HepG2 (cell line): ENCODE data around the gene VWA3B. TPM values are rescaled to one million over a fixed set of nuclear protein-coding genes. Genes with fewer than 3 reads are reported as not detected.

Experiments used
- ATAC-seq: fragments of 200-7000 bp; cut with Tn5 transposase; 3 replicates; pipeline ENCODE4 v1.9.1; 2020; ENCODE audit warnings: mild to moderate bottlenecking, moderate library complexity
- BruUV-seq: library from RNA; stranded (reverse); fragments of 400-500 nt; replicated peaks from 2 replicates; lab custom pipeline; 2021; lab: Mats Ljungman, UMichigan
- CTCF ChIA-PET: fragments of 300-600 bp; formaldehyde crosslinking; extraction: SDS; loops from one replicate; lab custom pipeline; 2021; ENCODE audit warnings: low total read pairs, inconsistent platforms, low intra/inter-chr PET ratio; lab: Yijun Ruan, JAX
- POLR2A ChIA-PET: fragments of 350-600 bp; sonication (Branson Sonifier 250); formaldehyde crosslinking; loops from one replicate; lab custom pipeline; 2020; ENCODE audit warnings: antibody characterized with exemption, inconsistent platforms; lab: Yijun Ruan, JAX
- DNase-seq: peaks from one replicate; pipeline ENCODE4 v3.0.0-alpha.2; 2015; ENCODE audit warnings: low spot score
- FAIRE-seq: peaks from 3 replicates; lab custom pipeline; 2011; peaks lifted over from hg19 to GRCh38; lab: Jason Lieb, UNC
- H2AFZ ChIP-seq: one replicate; pipeline ENCODE4 v1.6.1; 2011; ENCODE audit warnings: low read length, inconsistent platforms
- H3K27ac ChIP-seq: fragments of 300-600 bp; 3 replicates; pipeline ENCODE4 v1.8.0; 2011; ENCODE audit warnings: mixed run types, mild to moderate bottlenecking, mixed read lengths, low read length, inconsistent platforms; ENCODE audit not compliant: insufficient read depth; ENCODE audit errors: extremely low read length
- H3K27me3 ChIP-seq, 2 experiments: fragments of 200-600 bp in 1 of 2; 2 replicates in 1 of 2; 3 replicates in 1 of 2; pipeline versions ENCODE4 v1.6.0 to v1.8.0; 2011; ENCODE audit warnings: low read length in 2 of 2, mild to moderate bottlenecking in 2 of 2, moderate library complexity in 2 of 2, inconsistent platforms in 1 of 2; ENCODE audit not compliant: insufficient read depth in 2 of 2, control insufficient read depth in 1 of 2
- H3K36me3 ChIP-seq, 2 experiments: fragments of 200-600 bp in 1 of 2; replicated peaks in 1 of 2; 2 replicates in 1 of 2; 3 replicates in 1 of 2; pipeline versions ENCODE4 v1.5.1 to v1.8.0; 2011; ENCODE audit warnings: low read length in 2 of 2, inconsistent platforms in 1 of 2; ENCODE audit not compliant: insufficient read depth in 2 of 2, control insufficient read depth in 1 of 2
- H3K4me1 ChIP-seq: 2 replicates; pipeline ENCODE4 v1.5.1; 2012; ENCODE audit warnings: low read length, inconsistent platforms; ENCODE audit not compliant: insufficient read depth
- H3K4me2 ChIP-seq: 2 replicates; pipeline ENCODE4 v1.6.0; 2011; ENCODE audit warnings: low read depth, low read length, inconsistent platforms
- H3K4me3 ChIP-seq, 3 experiments: fragments of 200-600 bp in 1 of 3; sonication (generic), shearing (Covaris generic) in 1 of 3; replicated peaks in 1 of 3; 2 replicates each; pipeline ENCODE4 v1.5.1; 2011 to 2016; ENCODE audit warnings: low read length in 3 of 3, inconsistent platforms in 2 of 3, low read depth in 2 of 3, mild to moderate bottlenecking in 2 of 3, control low read depth in 1 of 3, mixed read lengths in 1 of 3; ENCODE audit not compliant: insufficient read depth in 1 of 3
- H3K79me2 ChIP-seq: one replicate; pipeline ENCODE4 v1.6.1; 2011; ENCODE audit warnings: low read length, inconsistent platforms; ENCODE audit not compliant: insufficient read depth
- H3K9ac ChIP-seq: 2 replicates; pipeline ENCODE4 v1.6.0; 2011; ENCODE audit warnings: mild to moderate bottlenecking, low read depth, low read length, inconsistent platforms; ENCODE audit not compliant: insufficient read depth
- H3K9me3 ChIP-seq: 2 replicates; pipeline ENCODE4 v1.5.1; 2012; ENCODE audit warnings: mild to moderate bottlenecking, low read length
- H4K20me1 ChIP-seq: 2 replicates; pipeline ENCODE4 v1.6.0; 2011; ENCODE audit warnings: inconsistent platforms, mild to moderate bottlenecking, low read length, moderate library complexity; ENCODE audit not compliant: insufficient read depth
- FOXM1 ChIP-seq: sonication (generic); formaldehyde crosslinking; IDR thresholded peaks from 2 replicates; pipeline ENCODE4 v1.5.0; 2020; ENCODE audit warnings: missing genetic modification reagents
- GLMP ChIP-seq: sonication (generic); formaldehyde crosslinking; IDR thresholded peaks from 2 replicates; pipeline ENCODE4 v1.9.0; 2021; ENCODE audit warnings: missing genetic modification reagents, mild to moderate bottlenecking, borderline replicate concordance
- HMG20A ChIP-seq: IDR thresholded peaks from 2 replicates; pipeline ENCODE4 v1.6.1; 2016; ENCODE audit warnings: borderline replicate concordance
- JARID2 ChIP-seq: sonication (generic); formaldehyde crosslinking; IDR thresholded peaks from 2 replicates; pipeline ENCODE4 v1.8.1; 2023; ENCODE audit warnings: missing genetic modification reagents, inconsistent platforms; ENCODE audit not compliant: insufficient replicate concordance
- KAT2B ChIP-seq: fragments of 150-350 bp; IDR thresholded peaks from 2 replicates; pipeline ENCODE4 v1.6.1; 2014; ENCODE audit warnings: low read depth, low read length, borderline replicate concordance
- MED8 ChIP-seq: sonication (generic); formaldehyde crosslinking; IDR thresholded peaks from 2 replicates; pipeline ENCODE4 v1.8.1; 2023; ENCODE audit warnings: mild to moderate bottlenecking, missing genetic modification reagents; ENCODE audit not compliant: insufficient replicate concordance
- MTF2 ChIP-seq: sonication (generic); formaldehyde crosslinking; IDR thresholded peaks from 2 replicates; pipeline ENCODE4 v1.5.0; 2020; ENCODE audit warnings: missing genetic modification reagents, borderline replicate concordance
- NFKBIZ ChIP-seq: IDR thresholded peaks from 2 replicates; pipeline ENCODE4 v1.6.1; 2018; ENCODE audit warnings: missing genetic modification reagents, missing compliant biosample characterization
- NONO ChIP-seq, 2 experiments: fragments of 450-650 bp in 1 of 2; sonication (generic) in 1 of 2; formaldehyde crosslinking in 1 of 2; IDR thresholded peaks in 1 of 2; conservative IDR thresholded peaks in 1 of 2; 2 replicates each; pipeline versions ENCODE4 v1.6.1 to v1.8.0; 2017 to 2022; ENCODE audit warnings: mild to moderate bottlenecking in 1 of 2, missing genetic modification reagents in 1 of 2, moderate library complexity in 1 of 2
- RAD21 ChIP-seq: fragments of 450-650 bp; formaldehyde crosslinking; IDR thresholded peaks from 2 replicates; pipeline ENCODE4 v1.5.0; 2020; ENCODE audit warnings: mild to moderate bottlenecking
- TOE1 ChIP-seq: sonication (generic); formaldehyde crosslinking; IDR thresholded peaks from 2 replicates; pipeline ENCODE4 v1.4.0; 2020; ENCODE audit warnings: mild to moderate bottlenecking, missing genetic modification reagents
- TOPORS ChIP-seq: sonication (generic); formaldehyde crosslinking; IDR thresholded peaks from 2 replicates; pipeline ENCODE4 v1.8.0; 2023; ENCODE audit warnings: mild to moderate bottlenecking, missing genetic modification reagents
- ZBTB1 ChIP-seq: sonication (generic); formaldehyde crosslinking; IDR thresholded peaks from 2 replicates; pipeline ENCODE4 v1.4.0; 2020; ENCODE audit warnings: missing genetic modification reagents, borderline replicate concordance
- ZBTB39 ChIP-seq: sonication (generic); formaldehyde crosslinking; IDR thresholded peaks from 2 replicates; pipeline ENCODE4 v1.5.0; 2020; ENCODE audit warnings: missing genetic modification reagents
- ZNF335 ChIP-seq: sonication (generic); formaldehyde crosslinking; IDR thresholded peaks from 2 replicates; pipeline ENCODE4 v1.4.0; 2020; ENCODE audit warnings: missing genetic modification reagents
- ZNF484 ChIP-seq: sonication (generic); formaldehyde crosslinking; IDR thresholded peaks from 2 replicates; pipeline ENCODE4 v1.5.1; 2020; ENCODE audit warnings: mild to moderate bottlenecking, low read depth, missing genetic modification reagents, borderline replicate concordance
- ZNF615 ChIP-seq: sonication (generic); formaldehyde crosslinking; IDR thresholded peaks from 2 replicates; pipeline ENCODE4 v1.5.0; 2020; ENCODE audit warnings: mild to moderate bottlenecking, missing genetic modification reagents, borderline replicate concordance
- ZNF790 ChIP-seq: sonication (generic); formaldehyde crosslinking; IDR thresholded peaks from 2 replicates; pipeline ENCODE4 v1.8.0; 2022; ENCODE audit warnings: missing genetic modification reagents, mild to moderate bottlenecking, borderline replicate concordance
- ZSCAN31 ChIP-seq: sonication (generic); formaldehyde crosslinking; IDR thresholded peaks from 2 replicates; pipeline ENCODE4 v1.5.0; 2020; ENCODE audit warnings: low read depth, mild to moderate bottlenecking, missing genetic modification reagents
- WGBS: methylation state at CpG from one replicate; pipeline ENCODE4 v1.1.6; 2017; ENCODE audit warnings: low lambda C conversion rate; 5-methylcytosine and 5-hydroxymethylcytosine counted together
- in situ Hi-C: cut with HindIII; loops from 2 replicates; pipeline ENCODE4 v1.10.0; 2017; ENCODE audit warnings: low pct_unique_long_range_greater_than_20kb; ENCODE audit not compliant: extremely low pct_ligation_motif_present
- intact Hi-C: fragments of 100-400 bp; cut with micrococcal nuclease; formaldehyde crosslinking; loops from one replicate; pipeline ENCODE4 v1.10.0; 2022; ENCODE audit not compliant: unreplicated experiment
- polyA plus RNA-seq, 8 experiments: library from polyadenylated mRNA; depleted of rRNA in 3 of 8; stranded (reverse) in 7 of 8; unstranded in 1 of 8; fragments of >200 nt; fragmentation: Illumina TruSeq in 4 of 8; extraction: Trizol in 4 of 8; gene quantifications; 2 replicates each; pipeline versions ENCODE4 v1.2.1 to v1.2.3, GENCODE V29; 2011 to 2016; ENCODE audit warnings: low read depth in 4 of 8, missing spikeins in 1 of 8, mixed read lengths in 1 of 8; ENCODE audit not compliant: insufficient read depth in 1 of 8
- total RNA-seq, 5 experiments: library from RNA; depleted of rRNA; stranded (reverse); fragments of >200 nt; fragmentation: Illumina TruSeq; extraction: Trizol; gene quantifications; 2 replicates each; pipeline ENCODE4 v1.2.3, GENCODE V29; 2016; ENCODE audit warnings: low read depth in 1 of 5
- TF ChIP-seq, protein P1 (sequence below): sonication (generic); formaldehyde crosslinking; IDR thresholded peaks from 2 replicates; pipeline ENCODE4 v1.9.0; 2022; ENCODE audit warnings: missing genetic modification reagents, mild to moderate bottlenecking, borderline replicate concordance

The VWA3B gene
- total and polyA plus RNA-seq, 2 of the 13 experiments (the other 11 are each of a cell fraction or from before 2014, with no cell fraction given): not detected

DNA sequence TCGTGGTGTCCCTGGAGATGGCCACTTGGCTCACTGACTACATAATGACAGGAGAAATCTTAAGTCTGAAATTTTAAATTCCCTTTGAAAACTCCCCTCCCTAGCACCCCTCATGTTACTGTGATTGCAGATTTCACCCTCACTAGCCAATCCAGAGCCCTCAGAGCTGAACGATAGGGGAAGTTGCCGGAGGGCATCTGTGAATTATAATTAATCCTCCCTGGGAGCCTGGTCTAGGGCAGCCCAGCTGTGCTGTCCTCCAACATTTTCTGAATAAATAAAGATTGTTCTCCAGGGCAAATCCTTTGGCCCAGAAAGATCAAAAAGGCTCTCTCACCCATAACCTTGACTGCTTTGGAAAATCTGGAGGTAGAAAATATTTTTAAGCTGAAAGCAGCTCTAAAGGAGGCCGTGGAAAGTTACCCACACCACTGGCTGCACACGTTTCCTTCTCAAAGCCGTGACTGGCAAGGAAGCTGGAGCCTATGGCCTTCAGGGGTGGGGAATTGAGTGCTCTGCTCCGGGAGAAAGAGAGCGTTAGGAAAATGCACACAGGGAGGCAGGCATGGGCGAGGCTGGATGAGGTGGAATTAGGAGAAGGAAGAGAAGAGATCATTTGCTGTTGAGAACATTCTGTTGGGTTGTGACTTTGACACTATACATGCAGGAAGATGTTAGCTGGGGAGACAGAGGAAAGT is 190.3 kb downstream of the VWA3B start (continued):
- TF ChIP-seq, protein P1, sequence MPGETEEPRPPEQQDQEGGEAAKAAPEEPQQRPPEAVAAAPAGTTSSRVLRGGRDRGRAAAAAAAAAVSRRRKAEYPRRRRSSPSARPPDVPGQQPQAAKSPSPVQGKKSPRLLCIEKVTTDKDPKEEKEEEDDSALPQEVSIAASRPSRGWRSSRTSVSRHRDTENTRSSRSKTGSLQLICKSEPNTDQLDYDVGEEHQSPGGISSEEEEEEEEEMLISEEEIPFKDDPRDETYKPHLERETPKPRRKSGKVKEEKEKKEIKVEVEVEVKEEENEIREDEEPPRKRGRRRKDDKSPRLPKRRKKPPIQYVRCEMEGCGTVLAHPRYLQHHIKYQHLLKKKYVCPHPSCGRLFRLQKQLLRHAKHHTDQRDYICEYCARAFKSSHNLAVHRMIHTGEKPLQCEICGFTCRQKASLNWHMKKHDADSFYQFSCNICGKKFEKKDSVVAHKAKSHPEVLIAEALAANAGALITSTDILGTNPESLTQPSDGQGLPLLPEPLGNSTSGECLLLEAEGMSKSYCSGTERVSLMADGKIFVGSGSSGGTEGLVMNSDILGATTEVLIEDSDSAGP: no peak
- TF ChIP-seq HMG20A (CRISPR knock-in tag) (no peak), TOE1 (no peak), ZBTB1 (no peak), TOPORS (no peak), KAT2B (no peak), JARID2 (CRISPR knock-in tag) (no peak)
- TF ChIP-seq, all 625 proteins: peak for 0

GRCh38 chr2:98278074-98278473 is 191.1 kb downstream of the VWA3B start:
- CTCF ChIA-PET: no interaction called here

More at GRCh38 chr2:98278074-98278473, 191.1 kb downstream of the VWA3B start:
- Histone ChIP-seq H4K20me1 (no peaks in the 10 kb centered on the region), H2AFZ (no peak overlapping the region), H3K4me2 (no peak overlapping the region), H3K27ac (no peak overlapping the region), H3K27me3 (peaks cover 0 to 49% of the 10 kb centered on the region in 2 experiments; a peak in 3 of 5 replicates), H3K9ac (no peak overlapping the region), H3K4me1 (peaks cover 9% of the 10 kb centered on the region), H3K79me2 (no peaks in the 10 kb centered on the region), H3K36me3 (no peaks in the 10 kb centered on the region), H3K9me3 (no peaks in the 10 kb centered on the region), H3K4me3 (no peak overlapping the region)
- POLR2A ChIA-PET: no interaction called here
- FAIRE-seq: no peak
- no peak for DNase-seq
- ATAC-seq: no peak
- 23% methylated on average over 7 of the region's 7 CpGs for WGBS
- in situ Hi-C loops: loop anchor here (10.0 kb wide), 1 partner anchor 473 kb away; no protein-coding TSS in a partner anchor
- no TSS peak for BruUV-seq
- TF ChIP-seq ZBTB39 (no peak), RAD21 (CRISPR knock-in tag) (no peak), ZSCAN31 (no peak), MED8 (CRISPR knock-in tag) (no peak), FOXM1 (CRISPR knock-in tag) (no peak), ZNF615 (CRISPR knock-in tag) (no peak), ZNF335 (no peak), ZNF790 (CRISPR knock-in tag) (no peak), NFKBIZ (CRISPR knock-in tag) (no peak), GLMP (CRISPR knock-in tag) (no peak), NONO (IDR thresholded peaks at IDR 0.05) (no peak), NONO (CRISPR knock-in tag; conservative IDR thresholded peaks at IDR 0.05) (no peak), ZNF484 (CRISPR knock-in tag) (no peak), MTF2 (no peak)
- intact Hi-C loops: no loop called here
